Measurements from ENCODE around the gene CTCFL. TPM values are rescaled to one million over a fixed set of nuclear protein-coding genes. Genes with fewer than 3 reads are reported as not detected.

CTCFL gene
- total RNA-seq: under 1 TPM in 2 of 4 donors, not detected in 2; 0.13 to 0.46 TPM

GRCh38 chr20:57524511-57525176, at the start of gene CTCFL:
Gene CTCFL, minus strand, starts transcription at chr20:57525140. Its CDS starts 935 bp downstream, at chr20:57524205.
- no peaks in the 10 kb centered on the region for H3K27me3 ChIP-seq
- H3K9me3 ChIP-seq: no peaks in the 10 kb centered on the region
- 94 to 96% methylated on average over 22 to 34 of the region's 43 CpGs for WGBS, 2 donors
- H3K27ac ChIP-seq: no peak within 1 kb of the TSS
- H3K36me3 ChIP-seq: no peaks in the 10 kb centered on the region
- no peak within 1 kb of the TSS for H3K4me3 ChIP-seq (replicated peaks in 1 of 3)
- no peak for TF ChIP-seq CTCF (IDR thresholded peaks at IDR 0.05)
- TF ChIP-seq POLR2A (IDR thresholded peaks at IDR 0.05): no peak
- DNase-seq: no peak
- intact Hi-C loops (cut with DNase I): loop anchor here (5.0 kb wide), 1 partner anchor 678 kb away; no protein-coding TSS in a partner anchor
- no peaks in the 10 kb centered on the region for H3K4me1 ChIP-seq

GRCh38 chr20:57573894-57574293, 49.0 kb upstream of the CTCFL start:
- TF ChIP-seq CTCF (IDR thresholded peaks at IDR 0.05): no peak
- no peak for TF ChIP-seq POLR2A (IDR thresholded peaks at IDR 0.05)

GRCh38 chr20:57573242-57573641, 48.3 kb upstream of the CTCFL start:
- Histone ChIP-seq H3K27ac (no peak overlapping the region), H3K9me3 (no peaks in the 10 kb centered on the region), H3K4me1 (peaks cover 0 to 8% of the 10 kb centered on the region in 2 donors), H3K4me3 (replicated peaks in 1 of 3) (no peak overlapping the region), H3K36me3 (no peaks in the 10 kb centered on the region), H3K27me3 (no peaks in the 10 kb centered on the region)
- intact Hi-C loops (cut with DNase I): no loop called here
- TF ChIP-seq CTCF (IDR thresholded peaks at IDR 0.05) (no peak), POLR2A (IDR thresholded peaks at IDR 0.05) (no peak)
- DNase-seq: no peak
- WGBS, 2 donors: 27 to 31% methylated on average over 10 to 11 of the region's 12 CpGs

More at GRCh38 chr20:57573894-57574293, 49.0 kb upstream of the CTCFL start:
- Histone ChIP-seq H3K36me3 (no peaks in the 10 kb centered on the region), H3K27ac (no peak overlapping the region), H3K9me3 (no peaks in the 10 kb centered on the region), H3K4me3 (replicated peaks in 1 of 3) (no peak overlapping the region), H3K27me3 (no peaks in the 10 kb centered on the region), H3K4me1 (peaks cover 0 to 8% of the 10 kb centered on the region in 2 donors)
- intact Hi-C loops (cut with DNase I): no loop called here
- no peak for DNase-seq
- WGBS, 2 donors: 65 to 72% methylated on average over 3 to 5 of the region's 5 CpGs

- Histone ChIP-seq H3K9me3 (no peaks in the 10 kb centered on the region), H3K4me3 (replicated peaks in 1 of 3) (no peak overlapping the region), H3K36me3 (no peaks in the 10 kb centered on the region), H3K27ac (no peak overlapping the region), H3K4me1 (peaks cover 0 to 8% of the 10 kb centered on the region in 2 donors), H3K27me3 (no peaks in the 10 kb centered on the region)
- intact Hi-C loops (cut with DNase I): no loop called here
- WGBS, 2 donors: 90% methylated on average over 3 of the region's 3 CpGs
- no peak for DNase-seq
- TF ChIP-seq POLR2A (IDR thresholded peaks at IDR 0.05) (no peak), CTCF (IDR thresholded peaks at IDR 0.05) (no peak)
Measured at GRCh38 chr20:57571782-57572416, 47.0 kb upstream of the CTCFL start.

GRCh38 chr20:57570920-57571319, 46.0 kb upstream of the CTCFL start:
- TF ChIP-seq POLR2A (IDR thresholded peaks at IDR 0.05) (no peak), CTCF (IDR thresholded peaks at IDR 0.05) (no peak)
- Histone ChIP-seq H3K4me3 (replicated peaks in 1 of 3) (no peak overlapping the region), H3K36me3 (no peaks in the 10 kb centered on the region), H3K4me1 (peaks cover 0 to 8% of the 10 kb centered on the region in 2 donors), H3K27me3 (no peaks in the 10 kb centered on the region), H3K9me3 (no peaks in the 10 kb centered on the region), H3K27ac (no peak overlapping the region)
- intact Hi-C loops (cut with DNase I): no loop called here
- 63 to 67% methylated on average over 8 of the region's 8 CpGs for WGBS, 2 donors
- no peak for DNase-seq
